HG03558 (cell line): ENCODE data around the gene ARHGAP9.

Experiments
- ATAC-seq: cut with Tn5 transposase; IDR thresholded peaks from one replicate; pipeline ENCODE4 v1.9.1; 2021; ENCODE audit warnings: moderate number of reproducible peaks; ENCODE audit not compliant: unreplicated experiment; ENCODE audit errors: extremely low read depth

ARHGAP9 gene

GRCh38 chr12:57461276-57461916 is 18.3 kb downstream of the ARHGAP9 start:
- ATAC-seq = no peak

GRCh38 chr12:57460841-57461275 is 18.8 kb downstream of the ARHGAP9 start:
- ATAC-seq = no peak

GRCh38 chr12:57460468-57460784 is 19.2 kb downstream of the ARHGAP9 start:
- no peak for ATAC-seq

- ATAC-seq = no peak
Observed at GRCh38 chr12:57459750-57460467, 19.8 kb downstream of the ARHGAP9 start, which contains the start of gene GLI1. GLI1 (plus strand) TSS chr12:57459785; CDS start chr12:57463692, 3,907 bp downstream.

- peak; percentile 27 for ATAC-seq
Observed at GRCh38 chr12:57459055-57459749, 20.5 kb downstream of the ARHGAP9 start.

- ATAC-seq = no peak
Observed at GRCh38 chr12:57458665-57459054, 21.0 kb downstream of the ARHGAP9 start.

- ATAC-seq = no peak
Observed at GRCh38 chr12:57456737-57457490, 22.8 kb downstream of the ARHGAP9 start.

- ATAC-seq = no peak
Observed at GRCh38 chr12:57456145-57456700, 23.4 kb downstream of the ARHGAP9 start.

- no peak for ATAC-seq
Observed at GRCh38 chr12:57455374-57456144, 24.1 kb downstream of the ARHGAP9 start.

GRCh38 chr12:57454566-57455373 is 24.9 kb downstream of the ARHGAP9 start, which contains the start of gene INHBE:
INHBE (plus strand) TSS chr12:57455307; CDS start chr12:57455537, 230 bp downstream.
- ATAC-seq = no peak

GRCh38 chr12:57454213-57454565 is 25.5 kb downstream of the ARHGAP9 start:
- ATAC-seq = no peak

- no peak for ATAC-seq
Observed at GRCh38 chr12:57452937-57453509, 26.6 kb downstream of the ARHGAP9 start.

GRCh38 chr12:57452181-57452936 is 27.3 kb downstream of the ARHGAP9 start:
- no peak for ATAC-seq

GRCh38 chr12:57451233-57451778 is 28.4 kb downstream of the ARHGAP9 start:
- no peak for ATAC-seq

GRCh38 chr12:57450057-57450456 is 29.6 kb downstream of the ARHGAP9 start:
- no peak for ATAC-seq

GRCh38 chr12:57449375-57449774 is 30.3 kb downstream of the ARHGAP9 start:
- ATAC-seq = no peak

GRCh38 chr12:57448669-57449068 is 31.0 kb downstream of the ARHGAP9 start:
- no peak for ATAC-seq
